ENCODE data around the gene PTBP2.

Gene PTBP2

DNA sequence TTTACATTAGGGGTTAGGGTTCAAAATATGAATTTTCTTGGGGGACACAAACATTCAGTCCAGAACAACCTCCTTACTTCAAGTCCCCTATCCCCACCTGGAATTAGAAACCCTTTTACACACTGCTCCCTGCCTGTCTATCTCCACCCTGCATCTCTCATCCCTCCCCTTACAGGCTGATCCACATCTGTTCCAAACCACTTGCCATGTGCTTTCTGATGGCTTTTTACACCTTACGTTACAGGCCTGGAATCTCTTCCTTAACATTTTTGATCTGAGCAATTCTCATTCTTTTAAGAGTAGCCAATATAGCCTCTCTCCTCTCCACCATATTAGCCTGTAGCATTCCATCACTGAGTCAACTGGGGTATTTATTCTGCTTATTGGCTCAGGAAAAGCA, 122.0 kb downstream of the PTBP2 start:
- Histone ChIP-seq H3K27me3 (no peaks in the 10 kb centered on the region), H3K27ac (no peak overlapping the region), H3K4me3 (no peak overlapping the region), H3K9me3 (no peaks in the 10 kb centered on the region), H3K4me1 (no peaks in the 10 kb centered on the region), H3K36me3 (no peaks in the 10 kb centered on the region)
- intact Hi-C loops (cut with DNase I; ENCODE audit: low total_unique reads): no loop called here
- TF ChIP-seq CTCF (IDR thresholded peaks at IDR 0.05): no peak
- no peak for DNase-seq

- peak; percentile 8 to 26 for TF ChIP-seq CTCF (IDR thresholded peaks at IDR 0.05)
- no peaks in the 10 kb centered on the region for H3K27me3 ChIP-seq
- intact Hi-C loops (cut with DNase I; ENCODE audit: low total_unique reads): no loop called here
- no peak overlapping the region for H3K4me3 ChIP-seq
- no peak for DNase-seq
- no peaks in the 10 kb centered on the region for H3K36me3 ChIP-seq
- no peak overlapping the region for H3K27ac ChIP-seq
- no peaks in the 10 kb centered on the region for H3K4me1 ChIP-seq
- no peaks in the 10 kb centered on the region for H3K9me3 ChIP-seq
These were observed 123.9 kb downstream of the PTBP2 start for GRCh38 chr1:96845464-96845863.

DNA sequence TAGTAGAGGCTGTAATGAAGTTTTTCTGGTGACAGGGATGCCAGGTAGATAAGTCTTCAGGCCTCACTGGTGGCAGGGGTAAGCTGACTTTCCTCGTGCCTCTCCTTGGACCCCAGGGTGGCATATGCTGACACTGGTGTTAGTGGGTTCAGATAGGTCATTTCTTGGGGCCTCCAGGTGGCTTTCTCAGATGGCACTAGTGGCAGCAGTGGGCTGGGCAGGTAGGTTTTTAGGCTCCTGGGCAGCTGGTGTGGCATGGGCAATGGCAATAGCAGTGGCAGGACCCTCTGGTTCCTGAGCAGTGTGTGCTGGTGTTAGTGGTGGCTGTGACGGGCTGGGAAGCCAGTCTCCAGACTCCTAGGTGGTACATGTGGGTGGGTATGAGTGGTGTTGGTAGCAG, 140.3 kb downstream of the PTBP2 start:
- H3K27ac ChIP-seq: no peak overlapping the region
- H3K4me1 ChIP-seq: peaks cover 0 to 21% (median 5%) of the 10 kb centered on the region in 4 donors
- no peak overlapping the region for H3K4me3 ChIP-seq
- no peak for TF ChIP-seq CTCF (IDR thresholded peaks at IDR 0.05)
- DNase-seq: no peak
- peaks cover 0 to 13% (median 4%) of the 10 kb centered on the region in 3 donors for H3K9me3 ChIP-seq
- no peaks in the 10 kb centered on the region for H3K27me3 ChIP-seq
- no peaks in the 10 kb centered on the region for H3K36me3 ChIP-seq
- intact Hi-C loops (cut with DNase I; ENCODE audit: low total_unique reads): no loop called here

DNA sequence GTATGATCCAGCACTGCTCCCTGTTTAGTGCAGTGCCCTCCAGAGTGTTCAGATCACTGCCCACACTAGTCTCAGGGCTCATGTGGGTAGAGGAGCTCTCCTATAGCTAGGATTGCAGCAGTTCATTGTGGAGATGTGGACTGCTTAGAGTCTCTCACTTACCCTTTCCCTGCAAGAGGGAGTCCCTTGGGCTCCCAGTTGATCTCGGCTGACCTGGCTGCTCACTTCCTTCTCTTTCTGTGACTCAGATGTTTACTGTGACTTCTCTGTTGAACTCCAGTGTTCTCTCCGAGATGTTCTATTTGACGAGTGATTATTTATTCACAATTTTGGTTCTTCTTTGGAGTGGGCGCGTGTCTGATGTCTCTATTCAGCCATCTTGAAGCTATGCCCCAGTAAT, 141.9 kb downstream of the PTBP2 start:
- intact Hi-C loops (cut with DNase I; ENCODE audit: low total_unique reads): no loop called here
- TF ChIP-seq CTCF (IDR thresholded peaks at IDR 0.05): no peak
- Histone ChIP-seq H3K9me3 (peaks cover 0 to 13% (median 4%) of the 10 kb centered on the region in 3 donors), H3K36me3 (no peaks in the 10 kb centered on the region), H3K27ac (no peak overlapping the region), H3K27me3 (no peaks in the 10 kb centered on the region), H3K4me3 (no peak overlapping the region), H3K4me1 (peaks cover 0 to 21% (median 5%) of the 10 kb centered on the region in 4 donors)
- DNase-seq: no peak
